SU-DHL-6 (cell line): ENCODE data around the gene USF2.

Experiments used
- H2AFZ ChIP-seq: fragments of 200-600 bp; sonication (generic); 2 replicates; pipeline ENCODE4 v1.6.1; 2014; ENCODE audit warnings: low read depth, mild to moderate bottlenecking, moderate library complexity, mixed read lengths, antibody characterized with exemption, low read length; ENCODE audit not compliant: severe bottlenecking
- H3F3A ChIP-seq: fragments of 200-600 bp; shearing (Covaris generic); 2 replicates; pipeline ENCODE4 v1.6.0; 2016; ENCODE audit warnings: antibody characterized with exemption, mild to moderate bottlenecking; ENCODE audit not compliant: insufficient read depth
- H3K27ac ChIP-seq: fragments of 200-600 bp; sonication (generic); 2 replicates; pipeline ENCODE4 v1.5.1; 2016; ENCODE audit warnings: low read depth, mild to moderate bottlenecking, low read length, moderate library complexity, mixed read lengths
- H3K27me3 ChIP-seq: fragments of 200-600 bp; sonication (generic), shearing (Covaris generic); 2 replicates; pipeline ENCODE4 v1.6.0; 2014; ENCODE audit warnings: mild to moderate bottlenecking, low read length
- H3K36me3 ChIP-seq: fragments of 200-600 bp; sonication (generic); 2 replicates; pipeline ENCODE4 v1.6.1; 2014; ENCODE audit warnings: mild to moderate bottlenecking, low read length, mixed read lengths
- H3K4me2 ChIP-seq: fragments of 300-600, 200-600 bp; shearing (Covaris generic), sonication (generic); 2 replicates; pipeline ENCODE4 v1.6.0; 2014; ENCODE audit warnings: low read length, low read depth, mild to moderate bottlenecking; ENCODE audit not compliant: poor library complexity, severe bottlenecking
- H3K4me3 ChIP-seq: fragments of 200-600 bp; sonication (generic); 2 replicates; pipeline ENCODE4 v1.5.1; 2014; ENCODE audit warnings: antibody characterized with exemption, low read length, mild to moderate bottlenecking, mixed read lengths; ENCODE audit not compliant: insufficient read depth, poor library complexity, severe bottlenecking
- H3K79me2 ChIP-seq: fragments of 200-600 bp; sonication (generic); 2 replicates; pipeline ENCODE4 v1.6.1; 2014; ENCODE audit warnings: mild to moderate bottlenecking, low read length, moderate library complexity; ENCODE audit not compliant: insufficient read depth
- H3K9ac ChIP-seq: fragments of 200-600 bp; sonication (generic); 2 replicates; pipeline ENCODE4 v1.7.0; 2014; ENCODE audit warnings: mild to moderate bottlenecking, low read length
- H3K9me2 ChIP-seq: fragments of 200-600 bp; sonication (generic); replicated peaks from 2 replicates; pipeline ENCODE4 v1.6.1; 2014; ENCODE audit warnings: low read length; ENCODE audit not compliant: insufficient read depth
- H3K9me3 ChIP-seq: fragments of 200-600 bp; sonication (generic); 2 replicates; pipeline ENCODE4 v1.6.1; 2014; ENCODE audit warnings: low read length, mixed read lengths; ENCODE audit not compliant: insufficient read depth
- H4K20me1 ChIP-seq: fragments of 200-600 bp; sonication (generic); 2 replicates; pipeline ENCODE4 v1.6.1; 2014; ENCODE audit warnings: low read depth, mild to moderate bottlenecking, antibody characterized with exemption, low read length, moderate library complexity, mixed read lengths
- CTCF ChIP-seq: fragments of 200-600 bp; sonication (generic); IDR thresholded peaks from one replicate; pipeline ENCODE4 v1.5.1; 2017; ENCODE audit warnings: antibody characterized with exemption, mild to moderate bottlenecking, low read length, moderate library complexity; ENCODE audit not compliant: insufficient read depth, poor library complexity, severe bottlenecking
- EZH2phosphoT487 ChIP-seq: fragments of 200-600 bp; sonication (generic), shearing (Covaris generic); conservative IDR thresholded peaks from 2 replicates; pipeline ENCODE4 v1.6.1; 2018; ENCODE audit warnings: mild to moderate bottlenecking, antibody characterized with exemption, low read length, moderate library complexity, mixed read lengths

The USF2 gene

GRCh38 chr19:35301961-35302360 is 33.2 kb downstream of the USF2 start:
- Histone ChIP-seq H3K27ac (no peak overlapping the region), H2AFZ (no peak overlapping the region), H3K4me3 (no peak overlapping the region), H3K9ac (no peak overlapping the region), H4K20me1 (no peaks in the 10 kb centered on the region), H3K9me3 (no peaks in the 10 kb centered on the region), H3F3A (0 out of 2 replicates have a peak, but pooled peaks cover 5% of the 10 kb centered on the region), H3K27me3 (no peaks in the 10 kb centered on the region), H3K36me3 (no peaks in the 10 kb centered on the region), H3K4me2 (no peak overlapping the region), H3K79me2 (no peaks in the 10 kb centered on the region), H3K9me2 (no peaks in the 10 kb centered on the region)
- no peak for TF ChIP-seq EZH2phosphoT487
- no peak for TF ChIP-seq CTCF

- Histone ChIP-seq H3K9me2 (no peaks in the 10 kb centered on the region), H3K36me3 (no peaks in the 10 kb centered on the region), H3K79me2 (no peaks in the 10 kb centered on the region), H3F3A (0 out of 2 replicates have a peak, but pooled peaks cover under 1% of the 10 kb centered on the region), H3K4me2 (no peak overlapping the region), H3K9ac (no peak overlapping the region), H3K4me3 (no peak overlapping the region), H3K27me3 (no peaks in the 10 kb centered on the region), H4K20me1 (no peaks in the 10 kb centered on the region), H3K27ac (no peak overlapping the region), H3K9me3 (no peaks in the 10 kb centered on the region), H2AFZ (no peak overlapping the region)
- no peak for TF ChIP-seq EZH2phosphoT487
- TF ChIP-seq CTCF, result no peak
Measured at GRCh38 chr19:35302446-35302845, 33.7 kb downstream of the USF2 start.

GRCh38 chr19:35303357-35303915 is 34.7 kb downstream of the USF2 start:
- Histone ChIP-seq H3K79me2 (no peaks in the 10 kb centered on the region), H3K4me3 (no peak overlapping the region), H3K27me3 (no peaks in the 10 kb centered on the region), H3K36me3 (no peaks in the 10 kb centered on the region), H3K9ac (no peak overlapping the region), H3K9me2 (no peaks in the 10 kb centered on the region), H4K20me1 (no peaks in the 10 kb centered on the region), H2AFZ (no peak overlapping the region), H3K9me3 (no peaks in the 10 kb centered on the region), H3K27ac (no peak overlapping the region), H3F3A (no peaks in the 10 kb centered on the region), H3K4me2 (no peak overlapping the region)
- TF ChIP-seq EZH2phosphoT487 (no peak), CTCF (no peak)
